ENCODE data around the gene ATP2B2.
A peak's percentile ranks its signal among the peaks of the same experiment; 100 is the strongest.

The ATP2B2 gene

GRCh38 chr3:10430805-10431204 lies 74.6 kb downstream of the ATP2B2 start:
- Histone ChIP-seq H3K36me3 (peaks cover 0 to 10% (median 0%) of the 10 kb centered on the region in 11 experiments; a peak in 5 of 22 replicates), H4K20me1 (no peaks in the 10 kb centered on the region; a peak in 1 of 22 replicates), H3K27me3 (no peaks in the 10 kb centered on the region), H3K4me1 (peaks cover 60 to 99% (median 97%) of the 10 kb centered on the region in 10 experiments), H3K4me2 (peak overlapping the region in 9 of 11 experiments; percentile 50 to 94 (median 88); a peak in 16 of 22 replicates), H3K27ac (peak overlapping the region in 6 of 11 experiments; percentile 55 to 99 (median 92); a peak in 9 of 22 replicates), H3K9me3 (replicated peaks in 1 of 11) (no peaks in the 10 kb centered on the region), H3K4me3 (no peak overlapping the region; a peak in 1 of 20 replicates), H3K9ac (peak overlapping the region in 4 of 11 experiments; percentile 36 to 88 (median 68); a peak in 4 of 22 replicates)
- TF ChIP-seq Cebpa-rat (IDR thresholded peaks at IDR 0.05), result no peak

- no peak for TF ChIP-seq Cebpa-rat (IDR thresholded peaks at IDR 0.05)
- H3K27ac ChIP-seq, result peak overlapping the region in 8 of 11 experiments; percentile 12 to 99 (median 84); a peak in 14 of 22 replicates
Measured at GRCh38 chr3:10428406-10429091, 76.8 kb downstream of the ATP2B2 start.

GRCh38 chr3:10426346-10427220 lies 78.8 kb downstream of the ATP2B2 start:
- Histone ChIP-seq H4K20me1 (no peaks in the 10 kb centered on the region; a peak in 1 of 22 replicates), H3K4me3 (peak overlapping the region in 8 of 10 experiments; percentile 41 to 63 (median 55); a peak in 16 of 20 replicates), H3K4me1 (peaks cover 50 to 99% (median 97%) of the 10 kb centered on the region in 10 experiments), H3K27ac (peak overlapping the region in 10 of 11 experiments; percentile 49 to 99 (median 80); a peak in 20 of 22 replicates), H3K9ac (peak overlapping the region in 10 of 11 experiments; percentile 20 to 85 (median 70); a peak in 17 of 22 replicates), H3K4me2 (peak overlapping the region; percentile 71 to 94 (median 91)), H3K36me3 (peaks cover 0 to 7% (median 0%) of the 10 kb centered on the region in 11 experiments; a peak in 3 of 22 replicates), H3K27me3 (peaks cover 0 to under 1% (median 0%) of the 10 kb centered on the region in 11 experiments; a peak in 1 of 22 replicates), H3K9me3 (replicated peaks in 1 of 11) (no peaks in the 10 kb centered on the region)
- peak in 6 of 11 experiments; percentile 23 to 92 (median 68); a peak in 9 of 22 replicates for TF ChIP-seq Cebpa-rat (IDR thresholded peaks at IDR 0.05)

More at GRCh38 chr3:10428406-10429091, 76.8 kb downstream of the ATP2B2 start:
- peak overlapping the region; percentile 36 to 94 (median 88) for H3K4me2 ChIP-seq
- no peaks in the 10 kb centered on the region for H3K27me3 ChIP-seq
- H3K9ac ChIP-seq, result peak overlapping the region in 10 of 11 experiments; percentile 10 to 85 (median 62); a peak in 17 of 22 replicates
- peaks cover 57 to 99% (median 97%) of the 10 kb centered on the region in 10 experiments for H3K4me1 ChIP-seq
- no peaks in the 10 kb centered on the region for H3K9me3 ChIP-seq (replicated peaks in 1 of 11)
- H3K4me3 ChIP-seq, result peak overlapping the region in 9 of 10 experiments; percentile 5 to 63 (median 54); a peak in 15 of 20 replicates
- H4K20me1 ChIP-seq, result no peaks in the 10 kb centered on the region; a peak in 1 of 22 replicates
- H3K36me3 ChIP-seq, result peaks cover 0 to 7% (median 0%) of the 10 kb centered on the region in 11 experiments; a peak in 3 of 22 replicates

- peak overlapping the region in 10 of 11 experiments; percentile 28 to 94 (median 90); a peak in 19 of 22 replicates for H3K4me2 ChIP-seq
- peaks cover 0 to 8% (median 0%) of the 10 kb centered on the region in 11 experiments; a peak in 1 of 22 replicates for H3K27me3 ChIP-seq
Measured at GRCh38 chr3:10423171-10423882, 82.1 kb downstream of the ATP2B2 start.

GRCh38 chr3:10421996-10422395 lies 83.4 kb downstream of the ATP2B2 start:
- peak overlapping the region in 5 of 11 experiments; percentile 16 to 65 (median 54); a peak in 9 of 22 replicates for H3K9ac ChIP-seq
- peak overlapping the region in 6 of 11 experiments; percentile 42 to 95 (median 82); a peak in 11 of 22 replicates for H3K27ac ChIP-seq
- no peaks in the 10 kb centered on the region; a peak in 1 of 22 replicates for H4K20me1 ChIP-seq
- H3K4me2 ChIP-seq, result peak overlapping the region in 10 of 11 experiments; percentile 6 to 94 (median 90); a peak in 20 of 22 replicates
- H3K9me3 ChIP-seq (replicated peaks in 1 of 11), result no peaks in the 10 kb centered on the region
- peaks cover 0 to 8% (median 0%) of the 10 kb centered on the region in 11 experiments; a peak in 1 of 22 replicates for H3K27me3 ChIP-seq
- no peak for TF ChIP-seq Cebpa-rat (IDR thresholded peaks at IDR 0.05)
- peak overlapping the region in 4 of 10 experiments; percentile 10 to 50 (median 24); a peak in 5 of 20 replicates for H3K4me3 ChIP-seq
- peaks cover 42 to 96% (median 85%) of the 10 kb centered on the region in 10 experiments for H3K4me1 ChIP-seq
- H3K36me3 ChIP-seq, result no peaks in the 10 kb centered on the region

More at GRCh38 chr3:10423171-10423882, 82.1 kb downstream of the ATP2B2 start:
- no peak for TF ChIP-seq Cebpa-rat (IDR thresholded peaks at IDR 0.05)
- H3K4me3 ChIP-seq, result peak overlapping the region in 2 of 10 experiments; percentile 29 to 39; a peak in 1 of 20 replicates
- no peaks in the 10 kb centered on the region; a peak in 1 of 22 replicates for H4K20me1 ChIP-seq
- no peaks in the 10 kb centered on the region for H3K36me3 ChIP-seq
- peak overlapping the region in 6 of 11 experiments; percentile 4 to 65 (median 52); a peak in 8 of 22 replicates for H3K9ac ChIP-seq
- H3K4me1 ChIP-seq, result peaks cover 56 to 97% (median 93%) of the 10 kb centered on the region in 10 experiments
- H3K9me3 ChIP-seq (replicated peaks in 1 of 11), result no peaks in the 10 kb centered on the region
- H3K27ac ChIP-seq, result peak overlapping the region in 7 of 11 experiments; percentile 14 to 95 (median 75); a peak in 12 of 22 replicates

GRCh38 chr3:10420745-10421475 lies 84.5 kb downstream of the ATP2B2 start:
- Histone ChIP-seq H4K20me1 (no peaks in the 10 kb centered on the region), H3K4me2 (peak overlapping the region in 9 of 11 experiments; percentile 40 to 94 (median 90); a peak in 18 of 22 replicates), H3K9me3 (replicated peaks in 1 of 11) (no peaks in the 10 kb centered on the region), H3K27ac (peak overlapping the region in 6 of 11 experiments; percentile 42 to 95 (median 82); a peak in 12 of 22 replicates), H3K27me3 (peaks cover 0 to 8% (median 0%) of the 10 kb centered on the region in 11 experiments; a peak in 1 of 22 replicates), H3K4me3 (no peak overlapping the region), H3K9ac (peak overlapping the region in 4 of 11 experiments; percentile 30 to 65 (median 54); a peak in 6 of 22 replicates), H3K4me1 (peaks cover 38 to 99% (median 87%) of the 10 kb centered on the region in 10 experiments), H3K36me3 (no peaks in the 10 kb centered on the region)
- no peak for TF ChIP-seq Cebpa-rat (IDR thresholded peaks at IDR 0.05)

Data from BLaER1 treated with 17β-estradiol and CSF1 and Interleukin-3, amounts not matched to agents 10 nM and 100 nM (cell line).